ENCODE measurements around the gene SEC62.

- TF ChIP-seq CTCF (IDR thresholded peaks at IDR 0.05) (no peak), ZFX (IDR thresholded peaks at IDR 0.05; ENCODE audit: borderline replicate concordance) (no peak)
Measured at GRCh38 chr3:169945313-169945712, 21.3 kb upstream of the SEC62 start.

All from 22Rv1 (cell line).